ENCODE data around the gene ASPG.

GRCh38 chr14:104069541-104069940, 16.0 kb upstream of the ASPG start:
- no peak for TF ChIP-seq EZH2phosphoT487 (IDR thresholded peaks at IDR 0.05)
- no peak for TF ChIP-seq CTCF (IDR thresholded peaks at IDR 0.05)

All from neural progenitor cell (in vitro differentiated cells).